ENCODE results near the gene WNT10A.

WNT10A gene

GRCh38 chr2:218902427-218902826, 21.8 kb downstream of the WNT10A start:
- Histone ChIP-seq H3K9me3 (ENCODE audit: insufficient read depth, low read depth, low read length) (no peaks in the 10 kb centered on the region), H3K9ac (ENCODE audit: low read depth, low read length, poor library complexity, severe bottlenecking) (no peak overlapping the region), H2AFZ (ENCODE audit: low read length) (no peak overlapping the region), H3K79me2 (ENCODE audit: insufficient read depth, low read length) (no peaks in the 10 kb centered on the region), H3K4me3 (ENCODE audit: low read length, poor library complexity, severe bottlenecking) (no peak overlapping the region), H3K4me1 (ENCODE audit: insufficient read depth, low read length, poor library complexity, severe bottlenecking) (peaks cover 7% of the 10 kb centered on the region), H3F3A (ENCODE audit: low read depth) (no peaks in the 10 kb centered on the region), H4K20me1 (ENCODE audit: insufficient read depth, low read length, poor library complexity, severe bottlenecking) (no peaks in the 10 kb centered on the region), H3K4me2 (ENCODE audit: low read depth, low read length, poor library complexity, severe bottlenecking) (no peak overlapping the region), H3K27me3 (ENCODE audit: insufficient read depth, low read length, poor library complexity, severe bottlenecking) (no peaks in the 10 kb centered on the region), H3K9me2 (replicated peaks; ENCODE audit: low read depth, low read length) (no peaks in the 10 kb centered on the region), H3K36me3 (ENCODE audit: insufficient read depth, low read length) (no peaks in the 10 kb centered on the region)
- TF ChIP-seq EZH2phosphoT487 (IDR thresholded peaks at IDR 0.05; ENCODE audit: borderline replicate concordance), result no peak
- TF ChIP-seq, protein P1, sequence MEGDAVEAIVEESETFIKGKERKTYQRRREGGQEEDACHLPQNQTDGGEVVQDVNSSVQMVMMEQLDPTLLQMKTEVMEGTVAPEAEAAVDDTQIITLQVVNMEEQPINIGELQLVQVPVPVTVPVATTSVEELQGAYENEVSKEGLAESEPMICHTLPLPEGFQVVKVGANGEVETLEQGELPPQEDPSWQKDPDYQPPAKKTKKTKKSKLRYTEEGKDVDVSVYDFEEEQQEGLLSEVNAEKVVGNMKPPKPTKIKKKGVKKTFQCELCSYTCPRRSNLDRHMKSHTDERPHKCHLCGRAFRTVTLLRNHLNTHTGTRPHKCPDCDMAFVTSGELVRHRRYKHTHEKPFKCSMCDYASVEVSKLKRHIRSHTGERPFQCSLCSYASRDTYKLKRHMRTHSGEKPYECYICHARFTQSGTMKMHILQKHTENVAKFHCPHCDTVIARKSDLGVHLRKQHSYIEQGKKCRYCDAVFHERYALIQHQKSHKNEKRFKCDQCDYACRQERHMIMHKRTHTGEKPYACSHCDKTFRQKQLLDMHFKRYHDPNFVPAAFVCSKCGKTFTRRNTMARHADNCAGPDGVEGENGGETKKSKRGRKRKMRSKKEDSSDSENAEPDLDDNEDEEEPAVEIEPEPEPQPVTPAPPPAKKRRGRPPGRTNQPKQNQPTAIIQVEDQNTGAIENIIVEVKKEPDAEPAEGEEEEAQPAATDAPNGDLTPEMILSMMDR (conservative IDR thresholded peaks at IDR 0.05; ENCODE audit: low read length), result no peak

DNA sequence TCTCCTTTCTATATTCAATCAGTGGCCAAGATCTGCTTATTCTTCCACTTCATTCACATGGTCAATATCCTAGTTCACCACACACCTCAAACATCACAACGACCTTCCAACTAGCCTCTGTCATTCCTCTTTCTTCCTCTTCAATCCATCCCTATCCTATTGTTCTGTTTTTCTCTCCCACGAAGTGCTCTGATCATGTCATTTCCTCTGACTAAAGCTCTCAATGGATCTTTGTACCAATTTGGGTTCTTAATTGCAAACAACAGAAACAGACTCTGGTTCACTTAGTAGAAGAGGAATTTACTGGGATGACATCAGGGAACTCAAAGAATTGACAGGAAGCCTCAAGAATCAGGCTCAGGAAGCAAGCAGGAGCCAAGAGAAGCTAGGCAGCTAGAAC, 23.5 kb downstream of the WNT10A start:
- Histone ChIP-seq H2AFZ (ENCODE audit: low read length) (no peak overlapping the region), H3K36me3 (ENCODE audit: insufficient read depth, low read length) (no peaks in the 10 kb centered on the region), H4K20me1 (ENCODE audit: insufficient read depth, low read length, poor library complexity, severe bottlenecking) (no peaks in the 10 kb centered on the region), H3K4me3 (ENCODE audit: low read length, poor library complexity, severe bottlenecking) (no peak overlapping the region), H3K4me1 (ENCODE audit: insufficient read depth, low read length, poor library complexity, severe bottlenecking) (no peaks in the 10 kb centered on the region), H3F3A (ENCODE audit: low read depth) (no peaks in the 10 kb centered on the region), H3K9ac (ENCODE audit: low read depth, low read length, poor library complexity, severe bottlenecking) (no peak overlapping the region), H3K4me2 (ENCODE audit: low read depth, low read length, poor library complexity, severe bottlenecking) (no peak overlapping the region), H3K79me2 (ENCODE audit: insufficient read depth, low read length) (no peaks in the 10 kb centered on the region), H3K9me3 (ENCODE audit: insufficient read depth, low read depth, low read length) (no peaks in the 10 kb centered on the region), H3K27me3 (ENCODE audit: insufficient read depth, low read length, poor library complexity, severe bottlenecking) (no peaks in the 10 kb centered on the region), H3K9me2 (replicated peaks; ENCODE audit: low read depth, low read length) (no peaks in the 10 kb centered on the region)
- TF ChIP-seq, protein P1 (conservative IDR thresholded peaks at IDR 0.05; ENCODE audit: low read length), result no peak
- TF ChIP-seq EZH2phosphoT487 (IDR thresholded peaks at IDR 0.05; ENCODE audit: borderline replicate concordance), result no peak

DNA sequence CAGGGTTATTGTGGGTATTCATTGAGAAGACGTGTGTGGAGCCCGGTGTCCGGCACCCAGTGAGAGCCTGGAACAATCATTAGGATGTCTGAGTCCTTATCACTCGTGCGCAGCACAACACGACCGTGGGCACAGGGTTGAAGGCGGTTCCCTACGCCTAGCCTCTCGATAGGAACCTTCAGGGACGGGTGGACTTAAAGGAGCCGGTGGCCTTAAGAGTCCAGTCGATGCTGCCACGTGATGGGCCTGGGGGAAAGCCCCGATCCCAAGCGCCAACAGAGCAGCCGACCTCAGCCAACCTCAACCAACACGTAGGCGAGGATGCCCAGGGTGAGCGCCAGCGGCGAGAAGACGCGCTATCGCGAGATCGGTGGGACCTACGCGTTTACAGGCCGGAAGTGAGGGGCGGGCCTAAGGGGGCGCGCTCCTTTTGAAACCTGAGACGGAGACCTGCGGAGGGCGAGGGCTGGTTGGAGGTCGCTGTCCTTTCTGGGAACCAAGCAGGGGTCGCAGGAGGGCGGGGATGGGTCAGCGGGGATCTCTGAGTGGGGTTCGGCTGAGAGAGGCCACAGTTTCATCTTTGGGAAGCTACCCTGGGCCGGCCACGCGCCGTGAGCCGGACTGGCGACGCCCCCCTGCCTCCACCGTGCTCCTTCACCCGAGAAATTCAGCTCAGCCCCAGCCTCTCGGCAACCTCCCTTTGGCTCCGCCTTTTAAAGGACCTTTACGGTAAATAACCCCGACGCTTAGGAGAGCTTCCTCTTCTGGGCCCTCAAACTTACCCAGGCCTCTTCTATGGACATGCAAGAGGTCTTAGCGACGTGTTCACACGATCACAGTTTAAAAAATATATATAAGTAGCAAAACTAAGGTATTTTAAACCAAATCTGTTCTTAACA, 28.3 kb downstream of the WNT10A start:
- no peak overlapping the region for H2AFZ ChIP-seq (ENCODE audit: low read length)
- H3K79me2 ChIP-seq (ENCODE audit: insufficient read depth, low read length), result no peaks in the 10 kb centered on the region
- no peak overlapping the region for H3K9ac ChIP-seq (ENCODE audit: low read depth, low read length, poor library complexity, severe bottlenecking)
- H3K4me2 ChIP-seq (ENCODE audit: low read depth, low read length, poor library complexity, severe bottlenecking), result no peak overlapping the region
- H3K9me2 ChIP-seq (replicated peaks; ENCODE audit: low read depth, low read length), result no peaks in the 10 kb centered on the region
- H3K4me3 ChIP-seq (ENCODE audit: low read length, poor library complexity, severe bottlenecking), result no peak overlapping the region
- no peak for TF ChIP-seq EZH2phosphoT487 (IDR thresholded peaks at IDR 0.05; ENCODE audit: borderline replicate concordance)
- TF ChIP-seq, protein P1 (conservative IDR thresholded peaks at IDR 0.05; ENCODE audit: low read length), result no peak
- no peaks in the 10 kb centered on the region for H3K4me1 ChIP-seq (ENCODE audit: insufficient read depth, low read length, poor library complexity, severe bottlenecking)
- H3F3A ChIP-seq (ENCODE audit: low read depth), result no peaks in the 10 kb centered on the region
- H3K9me3 ChIP-seq (ENCODE audit: insufficient read depth, low read depth, low read length), result no peaks in the 10 kb centered on the region
- H3K36me3 ChIP-seq (ENCODE audit: insufficient read depth, low read length), result no peaks in the 10 kb centered on the region
- H4K20me1 ChIP-seq (ENCODE audit: insufficient read depth, low read length, poor library complexity, severe bottlenecking), result no peaks in the 10 kb centered on the region
- no peaks in the 10 kb centered on the region for H3K27me3 ChIP-seq (ENCODE audit: insufficient read depth, low read length, poor library complexity, severe bottlenecking)
